ENCODE data around the gene AUTS2. TPM values are rescaled to one million over a fixed set of nuclear protein-coding genes. Genes with fewer than 3 reads are reported as not detected.
"Not testable (repeated sequence)": the region's sequence is repeated elsewhere in the genome, so short reads cannot be mapped to it uniquely, and the experiment has no call there.

AUTS2 gene
- total RNA-seq, 1 donor from 2014 or later = 95.3 TPM

DNA sequence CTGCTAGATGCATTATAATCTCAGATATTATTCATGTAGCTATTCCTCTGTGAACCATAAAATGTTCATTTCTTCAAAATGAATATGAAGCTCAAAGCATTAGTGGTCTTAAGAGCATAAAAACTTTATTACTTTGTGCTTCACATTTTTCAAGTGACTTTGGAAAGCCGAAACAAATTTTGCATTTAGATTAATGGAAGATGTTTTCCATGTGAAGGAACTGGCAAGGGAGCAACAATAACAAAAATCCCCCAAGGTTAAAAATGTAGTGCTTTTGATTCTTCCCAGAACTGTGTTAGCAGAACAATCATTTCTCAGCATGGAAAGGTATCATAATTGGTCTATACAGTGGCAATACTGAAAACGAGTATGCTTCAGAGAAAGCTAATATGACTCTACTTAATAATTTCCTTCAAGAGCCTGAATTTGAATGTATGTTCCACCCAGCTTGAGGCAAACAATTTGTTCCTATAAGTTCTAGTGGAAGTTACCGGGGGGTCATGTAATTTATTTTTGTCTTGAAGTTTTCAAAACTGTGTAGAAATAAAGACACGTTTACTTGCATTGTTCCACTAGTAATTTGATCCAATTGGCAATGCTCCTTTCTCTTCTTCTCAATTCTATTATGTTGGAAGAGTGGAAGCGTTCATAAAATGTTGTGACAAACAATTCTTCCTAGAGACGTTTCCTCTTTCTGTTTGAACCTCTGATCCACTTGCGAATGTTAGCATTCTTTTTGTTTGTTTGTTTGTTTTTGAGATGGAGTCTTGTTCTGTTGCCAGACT is 665.4 kb downstream of the AUTS2 start:
- DNase-seq = no peak

GRCh38 chr7:70266186-70266585 is 667.9 kb downstream of the AUTS2 start:
- DNase-seq = no peak

DNA sequence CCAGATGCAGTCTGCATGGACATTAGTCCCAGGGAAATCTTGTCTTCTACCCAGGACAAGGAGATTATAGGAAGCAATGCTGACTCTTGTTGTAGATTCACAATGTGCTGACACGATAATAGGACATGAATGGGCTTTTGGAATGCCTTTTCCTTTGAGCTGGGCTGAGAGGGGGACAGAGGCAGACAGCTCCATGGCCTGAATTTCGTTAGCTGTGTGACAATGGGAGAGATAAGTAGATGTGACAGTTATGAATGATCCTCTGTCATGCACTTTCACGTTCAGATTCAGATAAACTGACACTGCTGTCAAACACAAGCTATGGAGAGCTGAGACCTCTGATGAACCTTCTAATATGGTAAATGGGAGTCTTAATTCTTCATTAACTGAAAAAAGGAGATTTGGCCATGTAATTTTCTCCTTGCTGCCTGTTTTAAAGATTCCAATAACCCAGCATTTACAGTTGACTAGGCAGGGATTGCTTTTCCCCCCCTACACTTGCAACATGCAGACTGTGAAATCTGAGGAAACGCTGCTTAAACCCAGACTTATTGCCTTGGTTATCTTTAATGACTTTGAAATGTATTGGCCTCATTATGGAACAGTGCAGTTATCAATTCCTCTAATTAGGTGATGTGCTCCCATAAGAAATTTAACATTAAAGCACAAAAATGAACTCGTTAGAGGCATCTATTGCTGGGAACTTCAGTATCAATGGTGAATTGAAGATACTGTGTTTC is 669.3 kb downstream of the AUTS2 start:
- DNase-seq = no peak

GRCh38 chr7:70268179-70268578 is 669.9 kb downstream of the AUTS2 start:
- no peak for DNase-seq

GRCh38 chr7:70270149-70270548 is 671.9 kb downstream of the AUTS2 start:
- no peak for DNase-seq

- DNase-seq = no peak
These were observed 673.4 kb downstream of the AUTS2 start for GRCh38 chr7:70271617-70272081.

DNA sequence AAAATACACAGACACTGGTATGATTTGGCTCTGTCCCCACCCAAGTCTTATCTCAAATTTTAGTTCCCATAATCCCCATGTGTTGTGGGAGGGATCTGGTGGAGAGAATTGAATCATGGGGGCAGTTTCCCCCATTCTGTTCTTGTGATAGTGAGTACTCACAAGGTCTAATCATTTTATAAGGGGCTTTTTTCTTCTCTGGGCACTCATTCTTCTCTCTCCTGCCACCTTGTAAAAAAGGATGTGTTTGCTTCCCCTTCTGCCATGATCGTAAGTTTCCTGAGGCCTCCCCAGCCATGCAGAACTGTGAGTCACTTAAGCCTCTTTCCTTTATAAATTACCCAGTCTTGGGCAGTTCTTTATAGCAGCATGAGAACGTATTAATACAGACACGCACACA is 677.3 kb downstream of the AUTS2 start:
- not testable (repeated sequence) for DNase-seq

DNA sequence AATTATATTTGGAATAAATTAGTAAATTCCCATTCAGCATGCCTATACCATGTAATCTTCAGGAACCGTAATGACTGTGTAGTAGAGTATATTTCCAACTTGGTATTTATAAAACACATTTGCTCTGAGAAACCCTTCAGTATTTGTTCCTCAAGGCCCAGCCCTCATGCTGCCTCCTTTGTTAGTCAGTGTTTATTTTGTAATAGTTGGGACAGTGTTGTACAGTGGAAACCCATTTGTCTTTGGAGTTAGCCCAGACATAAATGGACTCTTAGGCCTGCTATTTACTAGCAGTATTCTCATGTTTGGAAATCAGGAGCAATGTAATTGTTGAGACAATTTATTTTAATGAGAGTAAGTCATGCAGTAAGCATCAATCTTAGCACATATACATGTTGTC is 686.9 kb downstream of the AUTS2 start:
- DNase-seq = no peak

DNA sequence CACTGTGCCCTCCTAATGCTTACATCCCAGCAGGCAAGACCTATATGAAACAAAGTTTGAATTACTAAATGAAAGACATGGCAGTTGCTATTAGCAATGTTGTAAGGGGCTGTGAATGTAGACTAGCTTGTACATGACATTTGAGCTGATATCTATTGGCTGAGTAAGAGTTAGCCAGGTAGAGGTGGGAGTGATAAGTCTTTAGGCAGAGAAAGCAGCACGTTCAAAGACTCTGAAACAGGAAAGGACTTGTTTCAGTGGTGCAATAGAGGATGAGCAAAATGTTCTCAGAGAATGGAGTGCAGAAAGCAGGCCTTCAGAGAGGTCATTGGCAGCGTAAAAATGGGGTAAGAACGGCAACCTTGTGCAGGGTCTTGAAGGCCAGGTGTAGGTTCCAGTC is 687.6 kb downstream of the AUTS2 start:
- DNase-seq = no peak

GRCh38 chr7:70288781-70289456 is 690.6 kb downstream of the AUTS2 start:
- DNase-seq = no peak

GRCh38 chr7:70292716-70293115 is 694.4 kb downstream of the AUTS2 start:
- DNase-seq = no peak

DNA sequence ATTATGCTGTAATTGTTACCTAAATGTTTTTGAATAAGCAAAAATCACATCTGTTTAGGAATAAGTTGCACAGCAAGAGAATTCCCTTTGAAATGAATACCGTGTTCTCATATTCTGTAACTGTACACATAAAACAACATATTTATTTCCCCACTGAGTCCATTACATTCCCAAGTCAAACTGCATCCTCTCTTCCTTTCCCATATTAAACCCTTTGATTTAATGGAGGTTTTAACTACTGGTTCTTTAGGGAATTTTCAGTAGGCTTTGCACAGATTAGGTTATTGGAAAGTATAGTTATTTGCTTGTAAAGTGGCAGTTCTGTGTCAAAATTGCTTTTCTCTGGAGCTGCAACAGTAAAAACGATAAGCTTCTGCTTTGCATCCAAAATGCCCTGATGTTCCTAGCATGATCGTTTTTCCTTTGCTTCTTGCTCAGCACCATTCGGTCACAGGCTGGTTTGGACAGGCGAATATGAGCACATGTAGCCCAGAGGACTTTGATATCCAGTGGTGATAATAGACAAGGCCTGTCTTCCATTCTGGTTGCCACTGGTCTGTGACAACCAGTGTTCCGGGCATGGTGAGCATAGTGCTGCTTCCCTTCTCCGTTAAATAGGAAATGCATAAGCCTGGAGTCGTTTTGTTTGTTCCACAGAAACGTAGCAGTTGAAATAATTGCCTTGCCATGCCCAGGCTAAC is 696.1 kb downstream of the AUTS2 start:
- DNase-seq = no peak

DNA sequence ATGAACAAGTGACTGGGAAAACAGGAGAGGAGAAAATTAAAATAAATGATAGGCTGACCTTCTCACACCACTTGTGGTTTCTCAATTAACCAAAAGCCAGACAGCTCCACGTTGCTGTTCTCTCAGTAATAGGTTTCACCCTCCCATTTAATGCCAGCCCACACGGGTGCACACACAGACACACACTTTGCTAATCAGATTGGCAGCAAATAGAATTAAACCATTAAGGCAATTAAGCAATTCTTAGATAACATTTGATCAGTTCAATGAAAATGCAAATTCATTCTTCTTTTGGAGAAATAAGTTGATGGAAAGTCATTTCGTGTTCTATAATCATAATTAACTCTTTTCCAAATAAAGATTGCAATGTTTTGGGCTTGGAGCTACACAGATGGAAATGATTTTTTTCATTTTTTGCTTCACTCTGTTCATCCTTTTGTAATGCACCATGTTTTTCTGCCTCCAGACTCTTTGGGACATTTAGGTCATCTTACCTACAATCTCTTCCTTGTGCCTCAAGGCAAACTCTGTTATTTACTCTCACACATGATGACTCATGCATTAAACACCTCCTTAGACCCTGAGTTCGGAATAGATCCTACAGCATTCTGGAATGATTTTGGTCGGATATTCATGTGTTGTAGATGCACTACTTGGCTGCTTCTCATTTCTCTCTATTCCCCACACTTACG is 700.7 kb downstream of the AUTS2 start:
- no peak for DNase-seq

- no peak for DNase-seq
These were observed 701.2 kb downstream of the AUTS2 start for GRCh38 chr7:70299472-70299807.

DNA sequence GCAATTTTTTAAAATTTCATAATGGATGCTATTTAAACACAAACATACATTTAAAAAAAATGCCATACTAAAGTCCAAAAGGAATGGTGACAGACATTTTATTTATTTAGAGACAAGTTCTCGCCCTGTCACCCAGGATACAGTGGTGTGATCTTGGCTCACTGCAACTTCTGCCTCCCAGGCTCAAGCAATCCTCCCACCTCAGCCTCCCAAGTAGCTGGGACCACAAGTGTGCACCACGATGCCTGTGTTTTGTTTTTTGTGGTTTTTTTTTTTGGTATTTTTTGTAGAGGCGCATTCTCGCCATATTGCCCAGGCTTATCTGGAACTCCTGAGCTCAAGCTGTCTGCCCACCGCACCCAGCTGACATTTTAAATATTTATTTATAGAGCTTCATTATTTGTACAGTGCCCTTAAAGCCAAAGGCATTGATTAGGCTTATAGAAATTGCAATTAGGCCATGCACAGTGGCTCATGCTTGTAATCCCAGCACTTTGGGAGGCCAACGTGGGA is 703.5 kb downstream of the AUTS2 start:
- no peak for DNase-seq

GRCh38 chr7:70303309-70303708 is 705.0 kb downstream of the AUTS2 start:
- DNase-seq = no peak

DNA sequence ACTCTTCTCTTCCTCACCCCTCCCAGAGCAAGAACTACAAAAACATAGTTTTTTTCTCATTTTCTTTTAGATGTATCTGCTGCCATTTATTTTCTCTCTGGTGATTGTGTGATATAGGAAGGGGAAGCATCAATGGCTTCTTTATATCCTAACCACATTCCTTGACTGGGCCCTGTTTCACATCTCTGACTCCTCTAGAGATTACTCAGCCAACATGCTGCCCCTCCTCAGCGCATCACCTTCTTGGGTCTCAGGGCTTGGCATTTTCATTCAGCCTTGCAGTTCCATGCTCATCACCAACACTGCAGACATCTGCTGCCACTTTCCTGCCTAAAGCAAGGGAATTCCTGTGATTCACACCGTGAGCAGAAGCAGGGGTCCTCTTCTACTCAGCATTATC is 705.5 kb downstream of the AUTS2 start:
- DNase-seq = no peak

GRCh38 chr7:70306173-70306572 is 707.9 kb downstream of the AUTS2 start:
- DNase-seq = no peak

GRCh38 chr7:70307544-70308106 is 709.4 kb downstream of the AUTS2 start:
- DNase-seq = no peak

- no peak for DNase-seq
These were observed 714.1 kb downstream of the AUTS2 start for GRCh38 chr7:70312336-70312735.

DNA sequence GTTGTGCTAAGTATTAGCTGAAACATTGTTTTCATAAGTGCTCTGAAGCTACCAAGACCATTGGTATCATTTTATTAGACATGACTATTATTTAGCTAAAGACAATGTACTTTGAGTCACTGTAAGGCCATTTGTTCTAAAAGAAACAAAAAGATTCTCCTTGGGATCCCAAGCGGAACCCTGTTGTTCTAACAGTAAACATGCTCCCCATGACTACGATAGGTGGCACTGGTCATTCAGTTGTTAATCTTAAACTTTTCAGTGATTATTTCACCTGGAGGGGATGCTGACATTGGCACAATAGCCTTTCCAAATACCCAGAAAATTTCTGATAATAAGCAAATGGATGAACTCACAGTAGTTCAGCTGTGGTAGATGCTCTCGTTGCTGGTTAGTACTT is 715.0 kb downstream of the AUTS2 start:
- no peak for DNase-seq

DNA sequence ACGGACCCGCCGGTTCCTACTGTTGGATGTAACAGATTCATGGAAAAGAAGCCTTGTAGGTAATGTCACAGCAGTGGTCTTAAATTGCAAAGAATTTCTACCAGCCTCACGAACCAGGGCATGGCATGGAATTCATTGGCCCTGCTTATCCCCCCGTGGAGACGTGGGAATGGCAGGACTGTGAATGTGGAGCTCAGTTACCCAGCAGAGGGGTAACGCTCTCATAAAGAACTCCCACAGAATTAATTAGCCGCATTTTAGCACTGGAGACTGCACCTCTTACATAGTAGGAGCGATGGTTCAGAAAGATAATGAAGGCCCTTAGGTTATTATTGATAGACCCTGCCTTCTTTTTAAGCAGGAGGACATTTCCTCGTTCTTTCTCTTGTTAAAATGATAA is 715.4 kb downstream of the AUTS2 start:
- no peak for DNase-seq

Data from occipital lobe (tissue), 2 donors.